ENCODE data around the gene NHP2.

DNA sequence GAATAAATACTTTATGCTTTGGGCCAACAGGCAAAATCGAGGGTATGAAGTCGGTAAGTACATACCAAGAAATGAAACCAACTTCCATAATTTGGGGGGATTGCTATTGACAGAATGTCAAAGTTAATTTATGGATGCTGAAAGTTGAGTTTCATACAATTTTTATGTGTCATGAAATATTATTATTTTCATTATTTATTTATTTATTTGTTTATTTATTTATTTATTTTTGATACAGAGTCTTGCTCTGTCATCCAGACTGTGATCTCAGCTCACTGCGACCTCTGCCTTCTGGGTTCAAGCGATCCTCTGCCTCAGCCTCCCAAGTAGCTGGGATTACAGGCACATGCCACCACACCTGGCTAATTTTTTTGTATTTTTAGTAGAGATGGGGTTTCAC lies 38.0 kb upstream of the NHP2 start:
- TF ChIP-seq, protein P1, sequence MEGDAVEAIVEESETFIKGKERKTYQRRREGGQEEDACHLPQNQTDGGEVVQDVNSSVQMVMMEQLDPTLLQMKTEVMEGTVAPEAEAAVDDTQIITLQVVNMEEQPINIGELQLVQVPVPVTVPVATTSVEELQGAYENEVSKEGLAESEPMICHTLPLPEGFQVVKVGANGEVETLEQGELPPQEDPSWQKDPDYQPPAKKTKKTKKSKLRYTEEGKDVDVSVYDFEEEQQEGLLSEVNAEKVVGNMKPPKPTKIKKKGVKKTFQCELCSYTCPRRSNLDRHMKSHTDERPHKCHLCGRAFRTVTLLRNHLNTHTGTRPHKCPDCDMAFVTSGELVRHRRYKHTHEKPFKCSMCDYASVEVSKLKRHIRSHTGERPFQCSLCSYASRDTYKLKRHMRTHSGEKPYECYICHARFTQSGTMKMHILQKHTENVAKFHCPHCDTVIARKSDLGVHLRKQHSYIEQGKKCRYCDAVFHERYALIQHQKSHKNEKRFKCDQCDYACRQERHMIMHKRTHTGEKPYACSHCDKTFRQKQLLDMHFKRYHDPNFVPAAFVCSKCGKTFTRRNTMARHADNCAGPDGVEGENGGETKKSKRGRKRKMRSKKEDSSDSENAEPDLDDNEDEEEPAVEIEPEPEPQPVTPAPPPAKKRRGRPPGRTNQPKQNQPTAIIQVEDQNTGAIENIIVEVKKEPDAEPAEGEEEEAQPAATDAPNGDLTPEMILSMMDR (IDR thresholded peaks at IDR 0.05), result no peak
- no peak for TF ChIP-seq POLR2A (IDR thresholded peaks at IDR 0.05)

Measured in adrenal gland (tissue), 5 donors.